WTC11 (cell line): ENCODE results near the gene BCAS3.

Experiments used
- ELF4 ChIP-seq: sonication (generic); formaldehyde crosslinking; IDR thresholded peaks from 2 replicates; pipeline ENCODE4 v1.8.1; 2022; ENCODE audit warnings: low read depth, mild to moderate bottlenecking, moderate library complexity, missing genetic modification reagents
- EMX1 ChIP-seq: fragments of 250-450 bp; sonication (Bioruptor Pico); IDR thresholded peaks from 2 replicates; pipeline ENCODE4 v1.8.0; 2021; ENCODE audit warnings: mild to moderate bottlenecking
- ESRRA ChIP-seq: sonication (generic); formaldehyde crosslinking; IDR thresholded peaks from 2 replicates; pipeline ENCODE4 v1.8.1; 2022; ENCODE audit warnings: mild to moderate bottlenecking, missing genetic modification reagents, borderline replicate concordance
- NR1H2 ChIP-seq: sonication (generic); formaldehyde crosslinking; IDR thresholded peaks from 2 replicates; pipeline ENCODE4 v1.9.0; 2021; ENCODE audit warnings: mild to moderate bottlenecking, moderate library complexity, missing genetic modification reagents
- OVOL2 ChIP-seq: fragments of 250-450 bp; sonication (Bioruptor Pico); IDR thresholded peaks from 2 replicates; pipeline ENCODE4 v1.9.0; 2021; ENCODE audit warnings: mild to moderate bottlenecking, borderline replicate concordance
- SP1 ChIP-seq: sonication (generic); formaldehyde crosslinking; conservative IDR thresholded peaks from 2 replicates; pipeline ENCODE4 v1.8.1; 2022; ENCODE audit warnings: missing genetic modification reagents
- TP53 ChIP-seq: sonication (generic); formaldehyde crosslinking; IDR thresholded peaks from 2 replicates; pipeline ENCODE4 v1.8.1; 2023; ENCODE audit warnings: mild to moderate bottlenecking, missing genetic modification reagents
- USF2 ChIP-seq: sonication (generic); formaldehyde crosslinking; IDR thresholded peaks from 2 replicates; pipeline ENCODE4 v1.8.1; 2023; ENCODE audit warnings: mild to moderate bottlenecking, missing genetic modification reagents, moderate library complexity
- ZNF121 ChIP-seq: sonication (generic); formaldehyde crosslinking; IDR thresholded peaks from 2 replicates; pipeline ENCODE4 v1.8.0; 2023; ENCODE audit warnings: missing genetic modification reagents
- ZNF138 ChIP-seq: sonication (generic); formaldehyde crosslinking; conservative IDR thresholded peaks from 2 replicates; pipeline ENCODE4 v1.8.1; 2022; ENCODE audit warnings: mild to moderate bottlenecking, moderate library complexity, missing genetic modification reagents
- TF ChIP-seq, protein P1 (sequence below): fragments of 200-600 bp; IDR thresholded peaks from 2 replicates; pipeline ENCODE4 v1.8.0; 2022; ENCODE audit warnings: antibody characterized with exemption
- TF ChIP-seq, protein P2 (sequence below): sonication (generic); formaldehyde crosslinking; IDR thresholded peaks from 2 replicates; pipeline ENCODE4 v1.8.0; 2023; ENCODE audit warnings: missing genetic modification reagents
- TF ChIP-seq, protein P3 (sequence below): fragments of 250-450 bp; sonication (Bioruptor Pico); IDR thresholded peaks from 2 replicates; pipeline ENCODE4 v1.8.0; 2021; ENCODE audit warnings: mild to moderate bottlenecking

- TF ChIP-seq, protein P1, sequence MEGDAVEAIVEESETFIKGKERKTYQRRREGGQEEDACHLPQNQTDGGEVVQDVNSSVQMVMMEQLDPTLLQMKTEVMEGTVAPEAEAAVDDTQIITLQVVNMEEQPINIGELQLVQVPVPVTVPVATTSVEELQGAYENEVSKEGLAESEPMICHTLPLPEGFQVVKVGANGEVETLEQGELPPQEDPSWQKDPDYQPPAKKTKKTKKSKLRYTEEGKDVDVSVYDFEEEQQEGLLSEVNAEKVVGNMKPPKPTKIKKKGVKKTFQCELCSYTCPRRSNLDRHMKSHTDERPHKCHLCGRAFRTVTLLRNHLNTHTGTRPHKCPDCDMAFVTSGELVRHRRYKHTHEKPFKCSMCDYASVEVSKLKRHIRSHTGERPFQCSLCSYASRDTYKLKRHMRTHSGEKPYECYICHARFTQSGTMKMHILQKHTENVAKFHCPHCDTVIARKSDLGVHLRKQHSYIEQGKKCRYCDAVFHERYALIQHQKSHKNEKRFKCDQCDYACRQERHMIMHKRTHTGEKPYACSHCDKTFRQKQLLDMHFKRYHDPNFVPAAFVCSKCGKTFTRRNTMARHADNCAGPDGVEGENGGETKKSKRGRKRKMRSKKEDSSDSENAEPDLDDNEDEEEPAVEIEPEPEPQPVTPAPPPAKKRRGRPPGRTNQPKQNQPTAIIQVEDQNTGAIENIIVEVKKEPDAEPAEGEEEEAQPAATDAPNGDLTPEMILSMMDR = no peak
- TF ChIP-seq ELF4 (no peak), ZNF138 (CRISPR knock-in tag) (no peak), NR1H2 (CRISPR knock-in tag) (no peak), ESRRA (CRISPR knock-in tag) (no peak), USF2 (CRISPR knock-in tag) (no peak), SP1 (no peak), ZNF121 (no peak), TP53 (CRISPR knock-in tag) (no peak), OVOL2 (no peak), EMX1 (CRISPR knock-in tag) (no peak)
- TF ChIP-seq, protein P2, sequence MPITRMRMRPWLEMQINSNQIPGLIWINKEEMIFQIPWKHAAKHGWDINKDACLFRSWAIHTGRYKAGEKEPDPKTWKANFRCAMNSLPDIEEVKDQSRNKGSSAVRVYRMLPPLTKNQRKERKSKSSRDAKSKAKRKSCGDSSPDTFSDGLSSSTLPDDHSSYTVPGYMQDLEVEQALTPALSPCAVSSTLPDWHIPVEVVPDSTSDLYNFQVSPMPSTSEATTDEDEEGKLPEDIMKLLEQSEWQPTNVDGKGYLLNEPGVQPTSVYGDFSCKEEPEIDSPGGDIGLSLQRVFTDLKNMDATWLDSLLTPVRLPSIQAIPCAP (CRISPR knock-in tag) = no peak
- TF ChIP-seq, protein P3, sequence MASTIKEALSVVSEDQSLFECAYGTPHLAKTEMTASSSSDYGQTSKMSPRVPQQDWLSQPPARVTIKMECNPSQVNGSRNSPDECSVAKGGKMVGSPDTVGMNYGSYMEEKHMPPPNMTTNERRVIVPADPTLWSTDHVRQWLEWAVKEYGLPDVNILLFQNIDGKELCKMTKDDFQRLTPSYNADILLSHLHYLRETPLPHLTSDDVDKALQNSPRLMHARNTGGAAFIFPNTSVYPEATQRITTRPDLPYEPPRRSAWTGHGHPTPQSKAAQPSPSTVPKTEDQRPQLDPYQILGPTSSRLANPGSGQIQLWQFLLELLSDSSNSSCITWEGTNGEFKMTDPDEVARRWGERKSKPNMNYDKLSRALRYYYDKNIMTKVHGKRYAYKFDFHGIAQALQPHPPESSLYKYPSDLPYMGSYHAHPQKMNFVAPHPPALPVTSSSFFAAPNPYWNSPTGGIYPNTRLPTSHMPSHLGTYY (CRISPR knock-in tag) = no peak
Measured at GRCh38 chr17:61201211-61201610, 523.6 kb downstream of the BCAS3 start.
